GM12878 (cell line): ENCODE measurements around the gene CBLN1. TPM values are rescaled to one million over a fixed set of nuclear protein-coding genes. Genes with fewer than 3 reads are reported as not detected.

Experiments
- ATAC-seq: fragments of 200-7000 bp; cut with Tn5 transposase; 3 replicates; pipeline ENCODE4 v1.9.1; 2020; ENCODE audit warnings: mild to moderate bottlenecking, moderate library complexity
- BruUV-seq: library from RNA; stranded (reverse); fragments of 400-500 nt; replicated peaks from 2 replicates; lab custom pipeline; 2021; lab: Mats Ljungman, UMichigan
- CTCF ChIA-PET: fragments of 300-600 bp; sonication (Branson Sonifier 250); formaldehyde crosslinking; extraction: SDS; loops from one replicate; lab custom pipeline; 2021; ENCODE audit warnings: inconsistent platforms; lab: Yijun Ruan, JAX
- POLR2A ChIA-PET: fragments of 350-600 bp; formaldehyde crosslinking; extraction: SDS; loops from one replicate; lab custom pipeline; 2021; ENCODE audit warnings: inconsistent platforms; lab: Charles Lee
- RAD21 ChIA-PET: fragments of 300-600 bp; sonication (Branson Sonifier 250); formaldehyde crosslinking; loops from one replicate; lab custom pipeline; 2023; ENCODE audit warnings: antibody characterized with exemption; ENCODE audit not compliant: unreplicated experiment; lab: Charles Lee
- SMC1A ChIA-PET: fragments of 300-600 bp; sonication (Branson Sonifier 250); formaldehyde crosslinking; loops from one replicate; lab custom pipeline; 2023; ENCODE audit not compliant: unreplicated experiment, uncharacterized antibody; lab: Charles Lee
- DNase-seq: peaks from one replicate; pipeline ENCODE4 v3.0.0-alpha.2; 2011; ENCODE audit warnings: low read depth, low spot score
- FAIRE-seq: peaks from 3 replicates; lab custom pipeline; 2011; peaks lifted over from hg19 to GRCh38; lab: Jason Lieb, UNC
- H2AFZ ChIP-seq: 2 replicates; pipeline ENCODE4 v1.6.0; 2011; ENCODE audit warnings: low read depth, low read length, control low read depth; ENCODE audit not compliant: control insufficient read depth
- H3K27ac ChIP-seq: 2 replicates; pipeline ENCODE4 v1.5.1; 2011; ENCODE audit warnings: control low read depth; ENCODE audit not compliant: control insufficient read depth, insufficient read depth
- H3K27me3 ChIP-seq, 2 experiments: replicated peaks in 1 of 2; 2 replicates each; pipeline versions ENCODE4 v1.6.0 to v1.6.1; 2011; ENCODE audit warnings: low read length in 1 of 2; ENCODE audit not compliant: control insufficient read depth in 2 of 2, insufficient read depth in 2 of 2
- H3K36me3 ChIP-seq, 2 experiments: 2 replicates each; pipeline ENCODE4 v1.5.1; 2011; ENCODE audit warnings: low read length in 1 of 2; ENCODE audit not compliant: control insufficient read depth in 2 of 2, insufficient read depth in 2 of 2
- H3K4me1 ChIP-seq: 2 replicates; pipeline ENCODE4 v1.6.1; 2011; ENCODE audit warnings: mild to moderate bottlenecking, low read length, moderate library complexity, mixed read lengths; ENCODE audit not compliant: control insufficient read depth, insufficient read depth
- H3K4me2 ChIP-seq: 2 replicates; pipeline ENCODE4 v1.6.0; 2011; ENCODE audit warnings: control low read depth; ENCODE audit not compliant: control insufficient read depth, insufficient read depth
- H3K4me3 ChIP-seq: fragments of 200-600 bp; sonication (generic); 2 replicates; pipeline ENCODE4 v1.5.1; 2016
- H3K79me2 ChIP-seq: 2 replicates; pipeline ENCODE4 v1.6.0; 2011; ENCODE audit warnings: low read length; ENCODE audit not compliant: control insufficient read depth, insufficient read depth
- H3K9ac ChIP-seq: 2 replicates; pipeline ENCODE4 v1.8.0; 2011; ENCODE audit warnings: low read length, control low read depth, mixed read lengths; ENCODE audit not compliant: control insufficient read depth, insufficient read depth
- H3K9me3 ChIP-seq: replicated peaks from 3 replicates; pipeline ENCODE4 v1.5.1; 2011; ENCODE audit warnings: mild to moderate bottlenecking, low read length; ENCODE audit not compliant: control insufficient read depth, insufficient read depth
- H4K20me1 ChIP-seq: 2 replicates; pipeline ENCODE4 v1.6.0; 2011; ENCODE audit not compliant: control insufficient read depth, insufficient read depth
- EP300 ChIP-seq, 2 experiments: fragments of 150-350 bp in 1 of 2; IDR thresholded peaks; 2 replicates each; pipeline ENCODE4 v1.6.1; 2011 to 2012; ENCODE audit warnings: low read depth in 2 of 2, low read length in 2 of 2, borderline replicate concordance in 1 of 2, improper control_type of control experiment in 1 of 2, inconsistent platforms in 1 of 2; ENCODE audit not compliant: control insufficient read depth in 1 of 2
- MYB ChIP-seq: fragments of 150-350 bp; IDR thresholded peaks from 2 replicates; pipeline ENCODE4 v1.6.1; 2014; ENCODE audit warnings: mild to moderate bottlenecking, low read depth, low read length, borderline replicate concordance
- TCF7 ChIP-seq: IDR thresholded peaks from 2 replicates; pipeline ENCODE4 v1.6.1; 2014; ENCODE audit warnings: antibody characterized with exemption, borderline replicate concordance
- WGBS: methylation state at CpG from one replicate; pipeline ENCODE4 v1.1.6; 2016; ENCODE audit warnings: low lambda C conversion rate; ENCODE audit not compliant: insufficient replicate concordance, insufficient coverage; ENCODE audit errors: missing lambda C conversion rate; 5-methylcytosine and 5-hydroxymethylcytosine counted together
- in situ Hi-C: fragments of 300-500 bp; cut with MboI; formaldehyde crosslinking; loops from 9 replicates; pipeline ENCODE4 v1.14.3; 2018; ENCODE audit warnings: mixed read lengths
- intact Hi-C: fragments of 100-400 bp; cut with micrococcal nuclease; formaldehyde crosslinking; loops from one replicate; pipeline ENCODE4 v1.14.2; 2022; ENCODE audit not compliant: unreplicated experiment
- polyA plus RNA-seq, 11 experiments: library from polyadenylated mRNA; depleted of rRNA in 4 of 11; unstranded in 6 of 11; stranded (reverse) in 5 of 11; fragments of >200 nt; fragmentation: Nextera tagmentation in 4 of 11; fragmentation: Illumina TruSeq in 1 of 11; extraction: Ambion mirVana in 4 of 11; extraction: Trizol in 1 of 11; gene quantifications; 1 replicate in 1 of 11; 2 replicates in 10 of 11; pipeline versions ENCODE4 v1.2.1 to v1.2.3, GENCODE V29; 2011 to 2016; ENCODE audit warnings: inconsistent platforms in 2 of 11, missing spikeins in 2 of 11, low read depth in 1 of 11
- total RNA-seq, 4 experiments: library from RNA; depleted of rRNA in 3 of 4; stranded (reverse); fragments of >200 nt in 3 of 4; fragmentation: Illumina TruSeq in 1 of 4; extraction: Trizol in 1 of 4; gene quantifications; 2 replicates each; pipeline versions ENCODE4 v1.2.1 to v1.2.3, GENCODE V29; 2013 to 2021
- TF ChIP-seq, protein P1 (sequence below): IDR thresholded peaks from 2 replicates; pipeline ENCODE4 v1.6.1; 2012; ENCODE audit warnings: mild to moderate bottlenecking, low read depth, low read length

Gene CBLN1
- total and polyA plus RNA-seq, 10 of the 15 experiments (the other 5 are each of a cell fraction or from before 2014, with no cell fraction given), result not detected

DNA sequence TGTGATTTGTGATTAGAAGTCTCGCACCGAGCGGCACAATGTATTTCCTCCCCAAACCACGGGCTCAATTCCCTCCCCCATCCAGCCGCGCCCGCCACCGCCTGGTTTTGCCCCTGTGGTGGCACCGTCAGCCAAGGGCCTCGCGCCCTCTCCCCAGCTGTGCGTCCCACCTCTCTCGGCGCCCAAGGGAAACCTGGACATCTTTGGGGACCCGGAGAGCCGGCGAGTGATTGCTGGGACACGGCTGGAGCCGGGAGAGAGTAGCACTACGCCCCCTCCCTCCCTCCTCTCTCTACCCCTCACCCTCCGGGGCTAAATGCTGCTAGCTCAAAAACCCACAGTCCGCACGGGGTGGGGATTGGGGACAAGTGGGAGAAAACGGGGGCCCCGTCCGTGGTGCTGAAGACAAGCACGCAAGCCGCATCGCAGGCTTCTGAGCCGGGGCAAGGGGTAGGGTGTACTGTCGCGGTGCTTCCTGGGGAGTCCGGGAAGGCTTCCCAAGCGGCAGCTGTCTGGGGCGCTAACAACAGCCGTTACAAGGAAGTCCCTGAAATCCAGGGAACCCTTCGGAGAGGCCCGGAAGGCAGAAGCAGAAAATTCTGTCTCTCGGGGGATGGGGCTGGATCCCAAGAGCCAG is 1.4 kb downstream of the CBLN1 start:
- no peaks in the 10 kb centered on the region; the same call in 2 of the 3 replicates for H3K9me3 ChIP-seq
- no peak overlapping the region for H3K27ac ChIP-seq
- H3K9ac ChIP-seq, result no peak overlapping the region
- peak; percentile 34; the same call in 1 of the 3 replicates for ATAC-seq
- no peaks in the 10 kb centered on the region for H4K20me1 ChIP-seq
- no peak for TF ChIP-seq MYB
- TF ChIP-seq EP300 (IDR thresholded peaks at IDR 0.05; ENCODE audit: borderline replicate concordance in 1 of 2, control insufficient read depth in 1 of 2, low read depth in 2 of 2, low read length in 2 of 2), result no peak
- TF ChIP-seq, protein P1, sequence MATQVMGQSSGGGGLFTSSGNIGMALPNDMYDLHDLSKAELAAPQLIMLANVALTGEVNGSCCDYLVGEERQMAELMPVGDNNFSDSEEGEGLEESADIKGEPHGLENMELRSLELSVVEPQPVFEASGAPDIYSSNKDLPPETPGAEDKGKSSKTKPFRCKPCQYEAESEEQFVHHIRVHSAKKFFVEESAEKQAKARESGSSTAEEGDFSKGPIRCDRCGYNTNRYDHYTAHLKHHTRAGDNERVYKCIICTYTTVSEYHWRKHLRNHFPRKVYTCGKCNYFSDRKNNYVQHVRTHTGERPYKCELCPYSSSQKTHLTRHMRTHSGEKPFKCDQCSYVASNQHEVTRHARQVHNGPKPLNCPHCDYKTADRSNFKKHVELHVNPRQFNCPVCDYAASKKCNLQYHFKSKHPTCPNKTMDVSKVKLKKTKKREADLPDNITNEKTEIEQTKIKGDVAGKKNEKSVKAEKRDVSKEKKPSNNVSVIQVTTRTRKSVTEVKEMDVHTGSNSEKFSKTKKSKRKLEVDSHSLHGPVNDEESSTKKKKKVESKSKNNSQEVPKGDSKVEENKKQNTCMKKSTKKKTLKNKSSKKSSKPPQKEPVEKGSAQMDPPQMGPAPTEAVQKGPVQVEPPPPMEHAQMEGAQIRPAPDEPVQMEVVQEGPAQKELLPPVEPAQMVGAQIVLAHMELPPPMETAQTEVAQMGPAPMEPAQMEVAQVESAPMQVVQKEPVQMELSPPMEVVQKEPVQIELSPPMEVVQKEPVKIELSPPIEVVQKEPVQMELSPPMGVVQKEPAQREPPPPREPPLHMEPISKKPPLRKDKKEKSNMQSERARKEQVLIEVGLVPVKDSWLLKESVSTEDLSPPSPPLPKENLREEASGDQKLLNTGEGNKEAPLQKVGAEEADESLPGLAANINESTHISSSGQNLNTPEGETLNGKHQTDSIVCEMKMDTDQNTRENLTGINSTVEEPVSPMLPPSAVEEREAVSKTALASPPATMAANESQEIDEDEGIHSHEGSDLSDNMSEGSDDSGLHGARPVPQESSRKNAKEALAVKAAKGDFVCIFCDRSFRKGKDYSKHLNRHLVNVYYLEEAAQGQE, result peak; percentile 62; the same call in 1 of the 2 replicates
- TF ChIP-seq TCF7, result no peak
- H3K4me1 ChIP-seq, result no peaks in the 10 kb centered on the region
- 8% methylated on average over 37 of the region's 39 CpGs for WGBS
- H2AFZ ChIP-seq, result no peak overlapping the region
- FAIRE-seq, result no peak
- ChIA-PET RAD21 (no interaction called here), POLR2A (no interaction called here), SMC1A (no interaction called here), CTCF (no interaction called here)
- in situ Hi-C loops (no loop called here), intact Hi-C loops (no loop called here)
- no TSS peak for BruUV-seq
- no peak for DNase-seq
- H3K4me2 ChIP-seq, result no peak overlapping the region
- H3K79me2 ChIP-seq, result no peaks in the 10 kb centered on the region
- no peaks in the 10 kb centered on the region for H3K36me3 ChIP-seq
- no peak overlapping the region for H3K4me3 ChIP-seq
- H3K27me3 ChIP-seq, result peaks cover 25 to 28% of the 10 kb centered on the region in 2 experiments
